HG02885 (cell line): ENCODE measurements around the gene ADAM10.

Source experiments
- ATAC-seq: cut with Tn5 transposase; IDR thresholded peaks from one replicate; pipeline ENCODE4 v1.9.1; 2021; ENCODE audit warnings: mild to moderate bottlenecking; ENCODE audit not compliant: unreplicated experiment, poor library complexity

ADAM10 gene

DNA sequence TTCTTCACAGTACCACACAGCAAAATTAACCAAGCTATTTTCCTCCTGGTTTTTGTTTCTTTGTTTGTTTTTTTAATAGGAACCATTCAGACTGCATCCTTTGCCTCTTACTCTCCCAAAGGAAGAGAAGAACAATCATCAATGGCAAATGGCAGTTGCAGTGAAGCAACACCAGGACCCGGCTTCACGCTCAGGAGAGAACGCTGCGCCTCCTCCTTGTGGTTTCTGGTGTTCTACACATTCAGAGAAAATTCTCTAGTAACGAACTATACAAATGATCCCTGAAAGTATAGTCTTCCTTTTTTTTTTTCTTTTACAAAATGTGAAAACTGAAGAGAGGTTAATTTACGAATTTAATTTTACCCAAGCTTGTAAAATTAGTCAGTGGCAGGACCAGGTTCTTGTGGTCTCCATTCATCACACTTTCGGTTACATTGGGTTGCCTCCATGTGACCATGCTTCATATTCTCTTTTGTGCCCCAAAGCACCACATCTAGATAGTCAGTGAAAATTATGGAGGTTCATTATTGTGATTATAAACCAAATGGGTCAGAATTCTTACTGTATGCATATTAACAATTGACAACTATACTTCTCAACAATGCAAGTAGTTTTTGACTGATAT, 11.0 kb upstream of the ADAM10 start:
- ATAC-seq, result no peak

DNA sequence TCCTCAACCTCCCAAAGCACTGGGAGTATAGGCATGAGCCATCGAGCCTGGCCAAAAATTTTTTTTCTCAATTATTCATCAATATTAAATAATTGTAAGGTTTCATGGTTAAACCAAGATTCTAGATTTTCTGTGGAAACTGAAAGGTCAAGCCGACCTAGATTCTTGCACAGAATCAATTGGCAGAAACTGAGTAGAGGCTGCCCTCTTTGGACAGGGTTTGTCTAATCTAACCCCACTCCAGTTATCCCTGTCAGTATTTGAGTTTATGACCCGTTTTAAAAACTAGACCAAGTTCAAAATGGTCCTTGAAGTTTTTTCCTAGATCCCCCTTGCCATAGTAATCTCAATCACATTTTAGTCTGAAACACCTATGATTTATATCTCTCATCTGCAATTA, 8.6 kb upstream of the ADAM10 start:
- no peak for ATAC-seq

DNA sequence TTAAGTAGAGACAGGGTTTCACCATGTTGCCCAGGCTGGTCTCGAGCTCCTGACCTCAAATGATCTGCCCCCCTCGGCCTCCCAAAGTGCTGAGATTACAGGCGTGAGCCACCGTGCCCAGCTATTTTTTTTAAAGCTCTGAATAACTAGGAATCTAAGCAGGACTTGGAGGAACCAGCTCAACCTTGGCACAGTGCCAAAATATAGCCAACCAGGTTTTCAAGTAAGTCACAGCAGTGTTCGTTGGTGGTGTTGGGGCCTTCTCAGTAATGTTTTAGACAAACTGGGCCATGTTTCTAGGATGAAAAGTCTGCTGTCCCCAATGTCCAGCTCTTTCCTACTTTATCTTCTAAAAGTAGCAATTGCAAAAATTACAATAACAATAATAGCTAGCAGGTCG, 6.4 kb upstream of the ADAM10 start:
- no peak for ATAC-seq

DNA sequence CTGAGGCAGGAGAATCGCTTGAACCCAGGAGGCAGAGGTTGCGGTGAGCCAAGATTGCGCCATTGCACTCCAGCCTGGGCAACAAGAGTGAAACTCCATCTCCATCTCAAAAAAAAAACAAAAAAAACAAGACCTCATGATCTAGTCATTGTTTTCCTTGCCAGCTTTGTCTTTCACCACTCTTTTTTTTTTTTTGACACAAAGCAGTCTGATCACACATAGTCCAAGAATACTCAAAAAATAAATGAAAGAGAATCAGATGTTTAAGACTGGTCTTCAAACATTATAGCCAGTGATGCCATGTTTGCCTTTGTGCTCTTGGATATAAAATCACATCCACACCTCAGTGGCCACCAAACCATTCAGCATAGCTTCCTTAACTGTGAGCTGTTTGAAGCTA, 5.8 kb upstream of the ADAM10 start:
- ATAC-seq, result no peak

DNA sequence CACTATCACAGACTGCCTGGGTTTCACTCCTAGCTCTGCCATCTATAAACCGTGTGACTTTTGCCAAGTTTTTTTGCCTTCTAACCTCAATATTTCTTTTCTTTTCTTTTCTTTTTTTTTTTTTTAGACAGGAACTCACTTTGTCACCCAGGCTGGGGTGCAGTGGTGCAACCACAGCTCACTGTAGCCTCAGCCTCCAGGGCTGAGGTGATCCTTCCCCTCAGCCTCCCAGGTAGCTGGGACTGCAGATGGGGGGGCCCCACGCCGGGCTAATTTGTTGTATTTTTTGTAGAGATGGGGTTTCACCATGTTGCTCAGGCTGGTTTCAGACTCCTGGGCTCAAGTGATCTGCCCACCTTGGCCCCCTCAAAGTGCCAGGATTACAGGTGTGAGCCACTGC, 3.2 kb upstream of the ADAM10 start:
- no peak for ATAC-seq

DNA sequence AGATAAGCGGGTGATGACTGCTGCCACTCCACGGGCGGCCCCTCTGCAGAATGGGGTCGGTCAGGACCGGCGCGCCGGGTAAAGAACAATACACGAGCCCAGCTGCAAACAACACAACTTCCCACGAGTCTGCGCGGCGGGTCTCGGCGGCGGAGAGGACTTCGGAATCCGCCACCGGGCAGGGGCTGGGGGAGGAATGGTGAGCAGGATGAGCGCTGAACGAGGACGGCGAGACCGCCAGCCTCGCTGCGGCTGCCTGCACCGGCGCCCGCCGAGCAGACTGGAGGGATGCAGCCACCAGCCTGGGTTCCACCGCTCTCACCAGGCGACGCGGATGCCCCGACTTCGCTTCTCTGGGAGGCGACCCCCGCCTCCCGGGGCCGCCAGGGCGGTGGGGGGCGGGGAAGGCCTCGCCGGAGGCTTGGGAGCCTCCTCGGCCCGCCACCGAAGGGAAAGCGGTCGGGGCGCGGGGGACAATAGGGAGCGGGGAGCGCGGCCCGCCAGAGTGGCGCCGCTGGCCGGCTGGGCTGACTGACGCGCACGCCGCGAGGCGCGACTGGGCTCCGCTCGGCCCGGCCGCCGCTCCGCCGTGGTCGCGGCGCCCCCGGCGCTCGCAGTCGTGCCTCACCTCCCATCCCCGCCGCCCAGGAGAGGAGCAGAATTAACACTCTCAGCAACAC, 515 bp downstream of the ADAM10 start:
- peak; percentile 31 for ATAC-seq

DNA sequence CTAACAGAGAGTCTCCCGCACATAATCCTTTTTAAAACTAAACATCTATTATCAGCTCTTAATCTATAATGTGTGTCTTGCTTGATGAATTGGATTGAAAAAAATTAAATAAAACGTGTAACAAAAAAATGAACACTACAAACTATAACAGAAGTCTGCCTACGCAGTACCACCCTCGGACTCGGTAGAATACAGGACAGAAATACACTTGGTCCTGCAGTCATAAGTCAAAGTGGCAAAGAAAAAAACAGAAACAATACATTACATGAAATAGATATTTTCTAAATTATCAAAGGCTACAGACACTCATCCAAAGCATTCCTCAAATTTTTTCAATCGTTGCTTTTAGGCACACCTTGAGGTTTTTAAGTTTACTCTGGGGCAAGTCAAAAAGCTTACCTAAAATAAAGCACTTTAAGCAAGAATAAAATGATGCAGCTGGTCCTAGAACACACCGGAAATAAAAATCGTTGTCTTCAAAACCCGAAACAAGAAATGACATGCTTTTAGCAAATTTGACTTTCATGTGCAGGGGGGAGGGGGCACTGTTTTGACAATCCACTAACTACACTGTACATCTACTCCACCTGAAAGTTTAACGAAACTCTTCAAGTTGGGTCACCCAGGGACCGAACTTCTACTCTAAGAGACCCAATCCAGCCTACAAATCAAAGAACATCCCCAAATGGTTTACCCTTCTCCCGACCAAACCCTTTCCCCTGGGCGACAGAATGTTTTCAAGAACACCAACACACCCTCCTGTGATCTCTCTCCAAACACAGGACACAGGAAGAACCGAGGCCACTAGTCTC, 1.3 kb downstream of the ADAM10 start:
- ATAC-seq, result no peak

DNA sequence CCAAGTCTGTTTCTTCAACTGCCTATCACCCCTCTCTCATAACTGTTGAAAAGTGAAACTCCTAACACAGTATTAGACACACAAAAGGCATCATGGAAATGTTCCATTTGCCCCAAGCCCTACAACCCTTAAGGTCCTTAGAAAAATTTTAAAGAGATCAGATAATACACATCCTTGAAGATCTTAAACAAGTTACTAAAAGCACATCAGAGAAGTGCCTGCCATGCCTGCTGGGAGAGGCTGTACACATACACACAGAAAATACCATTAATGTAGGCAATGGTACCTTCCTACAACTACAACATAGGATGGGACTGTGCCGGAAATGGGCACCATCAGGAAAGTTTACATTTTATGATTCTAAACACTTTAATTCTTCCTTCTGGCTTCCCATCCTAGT, 3.3 kb downstream of the ADAM10 start:
- ATAC-seq, result no peak

DNA sequence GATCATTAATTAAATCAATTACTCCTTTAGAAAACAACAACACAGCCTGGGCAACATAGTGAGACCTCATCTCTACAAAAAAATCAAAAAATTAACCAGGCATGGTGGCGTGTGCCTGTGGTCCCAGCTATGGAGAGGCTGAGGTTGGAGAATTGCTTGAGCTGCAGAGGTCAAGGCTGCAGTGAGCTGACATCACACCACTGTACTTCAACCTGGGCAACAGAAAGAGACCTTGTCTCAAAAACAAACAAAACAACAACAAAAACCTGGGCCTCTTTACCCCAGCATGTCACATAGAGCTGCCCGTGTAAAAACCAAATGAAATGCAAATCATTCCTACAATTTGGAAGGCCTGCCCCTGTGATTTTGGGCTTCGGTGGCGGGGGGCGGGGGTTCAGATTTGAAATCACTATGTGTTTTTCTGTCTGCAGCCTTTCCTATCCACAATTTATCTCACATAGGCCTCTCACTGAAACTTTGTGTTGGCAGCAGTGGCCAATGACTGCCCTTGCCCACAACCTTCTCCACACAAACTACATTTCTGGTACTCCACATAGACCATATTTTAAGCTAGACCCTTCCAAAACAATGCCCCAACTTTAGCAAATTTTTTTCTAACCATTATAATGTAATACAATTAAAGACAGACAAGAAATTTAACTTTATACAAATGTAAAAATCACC, 6.5 kb downstream of the ADAM10 start:
- ATAC-seq, result no peak

DNA sequence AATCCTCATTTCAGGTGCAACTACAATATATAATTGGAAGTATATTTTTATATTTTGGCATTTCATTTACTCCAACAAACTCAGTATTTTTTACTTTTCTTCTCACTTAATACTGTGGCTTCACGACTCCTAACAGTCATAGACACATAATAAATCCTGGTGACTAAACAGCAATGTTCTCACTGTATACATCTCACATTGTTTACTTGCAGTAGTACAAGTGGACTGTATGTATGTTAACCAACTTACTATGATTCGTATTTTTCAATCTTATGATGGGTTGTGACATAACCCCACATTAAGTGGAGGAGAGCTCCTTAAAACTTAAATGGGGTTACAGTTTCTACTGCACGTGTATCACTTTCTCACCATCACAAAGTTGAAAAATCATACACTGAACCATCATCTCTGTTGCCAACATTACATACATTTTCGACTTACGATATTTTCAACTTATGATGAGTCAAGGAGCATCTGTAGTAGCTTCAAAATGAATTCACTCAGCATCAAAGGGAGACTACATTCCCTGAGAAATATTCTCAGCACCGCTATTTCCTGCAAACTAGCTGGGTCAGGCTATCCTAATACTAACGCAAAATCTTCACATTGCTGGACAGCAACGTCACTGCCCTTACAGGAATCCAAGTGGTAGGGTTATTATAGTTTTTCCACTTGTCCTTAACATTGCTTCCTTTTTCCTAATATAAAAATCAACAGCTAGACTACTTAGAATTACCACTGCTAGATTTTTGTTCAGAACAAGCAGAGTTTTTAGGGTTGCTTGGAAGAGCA, 7.3 kb downstream of the ADAM10 start:
- no peak for ATAC-seq

DNA sequence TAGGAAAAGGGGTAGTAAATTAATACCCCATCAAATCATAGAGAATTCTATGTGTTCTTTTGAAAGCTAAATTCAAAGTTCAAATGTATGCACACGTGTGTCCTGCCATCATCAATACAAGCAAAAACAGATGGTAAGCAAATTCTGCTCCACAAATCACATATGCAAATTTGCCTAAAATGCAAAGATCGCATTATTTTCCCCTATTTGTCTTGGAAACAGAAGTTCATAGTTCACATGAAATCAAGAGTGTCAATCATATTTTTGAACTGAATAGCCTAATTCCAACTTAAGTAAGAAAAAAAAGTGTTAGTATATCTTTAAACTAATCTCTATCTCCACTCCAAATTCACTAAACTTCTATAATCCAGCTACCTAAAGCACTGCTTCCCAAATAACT, 8.5 kb downstream of the ADAM10 start:
- no peak for ATAC-seq

DNA sequence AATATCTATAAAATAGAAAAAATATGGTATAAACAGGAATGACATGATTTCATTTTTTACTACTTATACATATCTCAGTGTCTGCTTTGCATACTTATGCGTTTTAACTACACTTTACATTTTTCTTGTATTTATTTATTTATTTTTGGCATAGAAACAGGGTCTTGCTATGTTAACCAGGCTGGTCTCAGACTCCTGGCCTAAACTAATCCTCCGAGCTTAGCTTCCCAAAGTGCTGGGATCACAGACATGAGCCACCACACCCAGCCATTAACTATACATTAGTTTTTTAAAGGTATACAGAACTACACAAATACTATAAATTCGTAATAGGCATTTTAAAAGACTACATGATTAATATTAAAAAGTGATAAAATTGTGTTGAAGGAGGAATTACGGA, 9.1 kb downstream of the ADAM10 start:
- ATAC-seq, result no peak

DNA sequence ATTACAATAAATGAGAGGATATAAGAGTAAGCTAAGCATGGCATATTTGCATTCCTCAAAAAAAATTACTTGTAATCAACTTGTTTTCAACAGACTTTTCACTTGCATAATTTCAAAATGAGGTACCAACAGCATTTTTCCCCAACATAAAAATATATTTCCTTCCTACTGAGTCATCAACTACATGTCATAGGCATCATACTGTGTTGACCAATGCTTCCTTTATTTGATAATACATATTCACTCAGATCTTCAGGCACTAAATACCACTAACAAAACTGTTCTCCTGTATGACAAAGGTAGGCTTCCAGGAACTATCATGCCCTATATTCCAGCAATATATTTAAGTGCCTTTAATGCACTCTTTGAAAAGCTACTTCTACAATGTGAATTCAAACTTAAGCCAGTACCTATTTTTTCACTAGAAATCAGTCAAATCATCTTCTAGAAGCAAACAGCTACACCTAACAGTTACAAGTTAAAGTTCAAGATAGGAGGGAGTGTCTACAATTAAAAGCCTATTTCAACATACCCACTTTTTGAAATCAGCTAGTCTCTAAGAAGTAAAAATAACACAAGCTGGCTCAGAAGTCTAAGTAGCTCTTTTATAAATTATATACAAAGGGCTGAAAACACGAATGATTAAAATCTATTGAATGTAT, 11.3 kb downstream of the ADAM10 start:
- ATAC-seq, result no peak

DNA sequence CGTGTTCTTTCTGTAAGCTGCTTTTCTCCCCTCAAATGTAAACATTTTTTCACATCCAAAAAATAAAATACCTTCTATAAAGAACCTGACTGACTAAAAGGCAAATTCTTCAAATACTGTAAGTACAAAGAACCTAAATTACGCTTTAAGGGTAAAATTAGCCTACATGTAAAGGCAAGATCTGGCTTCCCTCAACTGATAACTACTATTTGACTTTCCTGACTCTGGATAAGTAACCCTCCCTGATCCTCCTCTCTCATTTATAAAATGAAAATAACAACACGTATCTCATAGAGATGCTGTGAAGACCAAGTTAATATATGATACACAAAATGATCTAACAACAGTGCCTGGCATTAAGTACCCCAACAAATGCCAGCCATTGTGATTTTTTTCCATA, 12.2 kb downstream of the ADAM10 start:
- ATAC-seq, result no peak

DNA sequence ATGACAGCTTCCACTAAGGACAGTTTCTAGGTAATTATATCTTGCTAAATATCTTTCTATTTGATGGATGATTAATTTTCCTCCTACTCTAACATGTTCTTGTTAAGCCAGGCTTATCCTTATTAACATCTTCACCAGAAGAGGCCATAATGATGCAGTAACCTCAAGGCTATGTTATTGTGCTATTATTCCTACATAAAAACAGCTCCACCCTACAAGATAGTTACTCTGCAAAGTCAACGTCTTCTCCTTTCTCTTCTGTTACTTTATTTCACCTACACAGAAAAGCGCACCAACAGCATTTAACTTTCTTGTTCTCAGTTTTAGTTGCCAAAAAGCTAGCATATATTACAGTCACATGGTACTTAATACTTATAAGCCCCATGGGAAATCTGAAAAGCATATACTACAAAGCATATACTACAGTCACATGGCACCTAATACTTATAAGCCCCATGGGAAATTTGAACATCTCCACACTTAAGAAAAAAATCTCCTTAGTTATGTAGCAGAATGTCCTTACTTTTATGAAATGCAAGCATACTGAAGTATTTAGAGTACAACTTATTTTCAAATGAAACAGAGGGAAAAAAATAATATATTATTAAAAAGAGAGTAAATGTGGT, 13.4 kb downstream of the ADAM10 start:
- ATAC-seq, result no peak

DNA sequence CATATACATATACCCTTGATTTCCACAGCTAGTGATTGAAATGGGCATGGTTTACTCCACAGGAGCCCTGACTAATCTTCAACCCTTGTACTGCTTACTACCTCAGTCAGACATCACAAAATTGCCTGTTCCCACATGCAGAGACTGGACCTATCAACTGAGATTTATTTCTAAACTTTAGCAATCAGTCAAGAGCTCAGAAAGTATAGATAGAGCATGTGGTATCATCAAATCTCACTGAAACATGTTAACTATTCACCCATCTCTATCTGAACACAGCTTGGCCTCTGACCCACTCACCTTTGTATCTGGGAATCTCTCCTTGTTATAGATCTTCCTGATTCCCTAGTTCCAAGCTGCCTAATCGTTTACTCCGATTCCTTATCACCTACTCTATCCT, 14.6 kb downstream of the ADAM10 start:
- no peak for ATAC-seq

DNA sequence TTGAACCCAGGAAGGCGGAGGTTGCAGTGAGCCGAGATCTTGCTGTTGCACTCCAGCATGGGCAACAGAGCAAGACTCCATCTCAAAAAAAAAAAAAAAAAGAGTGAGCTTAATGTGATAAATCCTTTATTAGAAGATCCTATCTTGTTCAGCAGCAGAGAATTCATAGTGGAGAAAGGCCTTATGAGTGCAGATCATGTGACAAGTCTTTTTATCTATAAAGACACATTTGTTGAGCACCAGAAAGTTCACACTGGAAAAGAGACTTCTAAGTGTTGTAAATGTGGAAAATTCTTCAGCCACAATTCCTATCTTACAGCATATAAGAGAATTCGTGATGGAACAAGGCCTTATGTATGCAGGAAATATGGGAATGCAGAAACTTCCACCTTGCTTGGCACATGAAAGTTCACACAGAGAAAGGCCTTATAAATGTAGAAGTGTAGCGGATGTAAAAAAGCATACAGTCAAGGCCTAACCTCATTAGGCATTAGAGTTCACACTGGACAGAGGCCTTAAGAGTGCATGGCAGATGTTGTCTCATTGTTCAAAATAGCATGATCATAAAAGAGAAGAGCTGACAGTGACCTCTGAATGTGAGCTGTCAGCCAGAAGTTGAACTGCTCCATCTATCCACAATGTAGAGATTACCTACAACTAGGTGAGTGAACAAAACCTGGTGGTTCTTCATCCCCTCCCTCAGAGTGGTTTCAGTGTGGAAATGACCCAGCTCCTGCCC, 16.7 kb downstream of the ADAM10 start:
- no peak for ATAC-seq

DNA sequence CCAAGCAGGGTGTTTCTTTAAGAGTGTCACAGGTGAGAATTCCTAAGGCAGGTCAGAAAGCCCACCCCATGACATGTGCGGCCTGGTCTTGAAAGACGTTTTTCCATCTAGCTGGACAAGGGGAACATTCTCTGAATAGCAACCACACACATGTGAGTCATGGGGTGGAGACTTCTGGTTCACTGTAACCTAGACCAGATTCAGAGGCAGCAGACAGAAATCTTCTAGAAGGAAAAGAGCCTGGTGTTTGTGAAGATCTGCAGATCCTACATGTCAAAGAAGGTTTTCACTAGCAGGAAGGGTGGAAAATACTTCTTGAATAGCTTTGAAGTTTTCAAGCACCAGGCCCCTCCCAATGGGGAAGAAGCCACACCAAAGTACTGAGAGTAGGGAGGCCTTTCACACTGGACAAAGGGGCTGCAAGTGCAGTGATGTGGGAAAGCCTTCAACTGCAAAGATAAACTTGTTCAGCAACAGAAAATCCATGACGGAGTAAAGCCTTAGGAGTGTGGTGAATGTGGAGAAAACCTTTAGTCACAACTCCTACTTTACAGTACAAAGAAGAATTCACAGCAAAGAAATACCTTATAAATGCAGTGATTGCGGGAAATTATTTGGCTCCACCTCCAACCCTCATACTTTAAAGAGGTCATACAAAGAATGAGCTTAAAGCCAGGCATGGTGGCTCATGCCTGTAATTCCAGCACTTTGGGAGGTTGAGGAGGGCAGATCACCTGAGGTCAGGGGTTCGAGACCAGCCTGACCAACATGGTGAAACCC, 17.6 kb downstream of the ADAM10 start:
- ATAC-seq, result no peak
